Forelimb muscle (tissue), 1 donor: Measurements from ENCODE around the gene SELENON. TPM values are rescaled to one million over a fixed set of nuclear protein-coding genes. Genes with fewer than 3 reads are reported as not detected.

ENCODE experiments used
- DNase-seq: peaks from one replicate; pipeline ENCODE4 v3.0.0-alpha.2; 2013; ENCODE audit warnings: low read depth
- polyA plus RNA-seq: library from polyadenylated mRNA; unstranded; fragments of 120-200 nt; gene quantifications from one replicate; pipeline ENCODE4 v1.2.1, GENCODE V29; 2013; ENCODE audit not compliant: insufficient read length

SELENON gene
- polyA plus RNA-seq, result 51.3 TPM

- DNase-seq, result no peak
Measured at GRCh38 chr1:25799935-25800702, at the start of gene SELENON. Gene SELENON, plus strand, starts transcription at chr1:25800193. Its CDS starts 38 bp downstream, at chr1:25800231.

GRCh38 chr1:25750923-25751605 is 48.9 kb upstream of the SELENON start:
- no peak for DNase-seq

GRCh38 chr1:25754470-25755181 is 45.4 kb upstream of the SELENON start:
- no peak for DNase-seq

- no peak for DNase-seq
Measured at GRCh38 chr1:25755475-25756125, 44.4 kb upstream of the SELENON start.

- DNase-seq, result no peak
Measured at GRCh38 chr1:25756215-25756614, 43.8 kb upstream of the SELENON start.

- DNase-seq, result no peak
Measured at GRCh38 chr1:25757151-25757845, 42.7 kb upstream of the SELENON start.

GRCh38 chr1:25757846-25758185 is 42.2 kb upstream of the SELENON start:
- DNase-seq, result no peak

- no peak for DNase-seq
Measured at GRCh38 chr1:25758466-25759070, 41.4 kb upstream of the SELENON start.

- no peak for DNase-seq
Measured at GRCh38 chr1:25760122-25760719, 39.8 kb upstream of the SELENON start.

- no peak for DNase-seq
Measured at GRCh38 chr1:25760871-25761270, 39.1 kb upstream of the SELENON start.

- no peak for DNase-seq
Measured at GRCh38 chr1:25763493-25763892, 36.5 kb upstream of the SELENON start.

GRCh38 chr1:25765136-25765922 is 34.7 kb upstream of the SELENON start:
- DNase-seq, result no peak

- no peak for DNase-seq
Measured at GRCh38 chr1:25765923-25766589, 33.9 kb upstream of the SELENON start.

GRCh38 chr1:25766721-25767436 is 33.1 kb upstream of the SELENON start:
- no peak for DNase-seq

GRCh38 chr1:25767437-25767770 is 32.6 kb upstream of the SELENON start:
- no peak for DNase-seq

GRCh38 chr1:25768999-25769398 is 31.0 kb upstream of the SELENON start:
- DNase-seq, result no peak

GRCh38 chr1:25769625-25770383 is 30.2 kb upstream of the SELENON start:
- no peak for DNase-seq
